A673 (cell line): Measurements from ENCODE around the gene CPAMD8. TPM values are rescaled to one million over a fixed set of nuclear protein-coding genes. Genes with fewer than 3 reads are reported as not detected.

Source experiments
- BruUV-seq: library from RNA; stranded (reverse); fragments of 400-500 nt; replicated peaks from 2 replicates; lab custom pipeline; 2021; lab: Mats Ljungman, UMichigan
- CTCF ChIA-PET: fragments of 300-600 bp; sonication (Branson Sonifier 250); formaldehyde crosslinking; loops from one replicate; lab custom pipeline; 2022; ENCODE audit warnings: antibody characterized with exemption; lab: Charles Lee
- POLR2A ChIA-PET: fragments of 300-600 bp; sonication (Branson Sonifier 250); formaldehyde crosslinking; loops from one replicate; lab custom pipeline; 2022; ENCODE audit warnings: antibody characterized with exemption; ENCODE audit not compliant: low non-redundant PET; lab: Charles Lee
- DNase-seq: peaks from one replicate; pipeline ENCODE4 v3.0.0-alpha.2; 2015; ENCODE audit warnings: low spot score
- H3K27ac ChIP-seq: fragments of 200-600 bp; sonication (generic); 2 replicates; pipeline ENCODE4 v1.5.1; 2016; ENCODE audit warnings: mixed run types, low read depth, mild to moderate bottlenecking, mixed read lengths, antibody characterized with exemption, low read length; ENCODE audit not compliant: poor library complexity, severe bottlenecking
- H3K27me3 ChIP-seq: fragments of 200-600 bp; sonication (generic); replicated peaks from 2 replicates; pipeline ENCODE4 v1.6.1; 2017; ENCODE audit warnings: mixed run types, low read depth, mild to moderate bottlenecking, mixed read lengths, antibody characterized with exemption, low read length; ENCODE audit not compliant: insufficient read depth, poor library complexity
- H3K36me3 ChIP-seq: fragments of 200-600 bp; sonication (generic); 2 replicates; pipeline ENCODE4 v1.6.1; 2016; ENCODE audit warnings: mixed run types, mild to moderate bottlenecking, mixed read lengths, antibody characterized with exemption, low read length; ENCODE audit not compliant: insufficient read depth, poor library complexity, severe bottlenecking
- H3K4me1 ChIP-seq: fragments of 200-600 bp; sonication (generic); 2 replicates; pipeline ENCODE4 v1.6.1; 2017; ENCODE audit warnings: mixed run types, mild to moderate bottlenecking, mixed read lengths, antibody characterized with exemption, low read length; ENCODE audit not compliant: insufficient read depth, poor library complexity, severe bottlenecking
- H3K4me3 ChIP-seq: fragments of 200-600 bp; sonication (generic); 2 replicates; pipeline ENCODE4 v1.5.1; 2016; ENCODE audit warnings: low read depth, mixed run types, mild to moderate bottlenecking, mixed read lengths, low read length; ENCODE audit not compliant: poor library complexity, severe bottlenecking
- H3K9me3 ChIP-seq: fragments of 200-600 bp; sonication (generic); 2 replicates; pipeline ENCODE4 v1.6.1; 2016; ENCODE audit warnings: mixed run types, low read depth, mild to moderate bottlenecking, mixed read lengths, antibody characterized with exemption, low read length; ENCODE audit not compliant: poor library complexity, severe bottlenecking
- EZH2 ChIP-seq: fragments of 200-600 bp; sonication (generic); IDR thresholded peaks from 2 replicates; pipeline ENCODE4 v1.6.1; 2017; ENCODE audit warnings: borderline replicate concordance, low read depth, mild to moderate bottlenecking, mixed read lengths, antibody characterized with exemption, low read length; ENCODE audit not compliant: poor library complexity, severe bottlenecking
- intact Hi-C: fragments of 100-400 bp; cut with micrococcal nuclease; formaldehyde crosslinking; loops from one replicate; pipeline ENCODE4 v1.10.0; 2022; ENCODE audit not compliant: unreplicated experiment
- total RNA-seq: library from RNA; stranded (reverse); gene quantifications from 2 replicates; pipeline ENCODE4 v1.2.3, GENCODE V29; 2021
- TF ChIP-seq, protein P1 (sequence below): fragments of 300-800, 200-600 bp; sonication (generic); conservative IDR thresholded peaks from 2 replicates; pipeline ENCODE4 v1.5.1; 2017; ENCODE audit warnings: low read depth, mild to moderate bottlenecking, antibody characterized with exemption, low read length, moderate library complexity, mixed read lengths

CPAMD8 gene
- total RNA-seq, 1 experiment from 2014 or later: 0.82 TPM

DNA sequence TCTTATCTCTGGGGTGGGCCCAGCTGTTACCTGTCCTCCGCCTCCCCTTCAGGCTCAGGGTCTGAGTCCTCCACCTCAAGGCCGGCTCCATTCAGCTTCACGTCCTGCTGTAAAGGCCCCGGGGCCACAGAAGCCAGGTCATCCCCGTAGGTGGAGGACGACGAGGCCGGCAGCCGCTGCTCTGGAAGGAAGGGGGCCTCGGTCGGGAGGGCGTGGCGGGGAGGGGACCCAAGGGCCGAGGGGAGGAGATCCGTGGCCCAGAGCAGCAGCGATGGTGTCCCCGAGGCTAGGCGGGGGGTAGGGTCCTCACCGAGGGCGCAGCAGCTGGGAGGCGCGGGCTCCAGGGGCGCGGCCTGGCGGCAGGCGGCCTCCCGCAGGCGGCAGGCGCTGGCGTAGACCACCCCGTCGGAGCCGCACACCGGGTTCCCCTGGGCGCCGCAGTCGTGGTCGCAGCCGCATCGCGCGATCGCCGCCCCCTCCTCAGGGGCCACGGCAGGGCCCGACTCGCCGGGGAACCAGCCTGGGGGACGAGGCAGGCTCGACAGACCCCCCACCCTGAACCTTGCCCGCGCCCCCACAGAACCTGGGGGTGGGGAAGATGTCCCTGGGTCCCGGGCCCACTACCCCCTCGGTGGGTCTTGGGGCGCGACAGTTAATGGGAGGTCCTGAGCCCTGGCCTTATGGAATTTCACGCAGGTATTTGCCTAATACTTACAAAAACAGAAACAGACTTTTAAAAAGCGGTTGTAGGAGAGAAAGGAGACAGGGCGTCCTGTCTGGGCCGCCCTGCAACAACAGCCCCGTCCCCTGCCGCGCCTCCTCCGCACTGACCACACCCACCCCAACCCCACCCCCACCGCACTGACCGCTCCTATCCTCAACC, 130.2 kb downstream of the CPAMD8 start:
- H3K9me3 ChIP-seq: no peaks in the 10 kb centered on the region
- DNase-seq: no peak
- H3K4me1 ChIP-seq: peaks cover 11% of the 10 kb centered on the region
- BruUV-seq: no TSS peak
- intact Hi-C loops: no loop called here
- peak overlapping the region; percentile 51 for H3K4me3 ChIP-seq
- H3K27me3 ChIP-seq: no peaks in the 10 kb centered on the region
- no peak for TF ChIP-seq EZH2
- TF ChIP-seq, protein P1, sequence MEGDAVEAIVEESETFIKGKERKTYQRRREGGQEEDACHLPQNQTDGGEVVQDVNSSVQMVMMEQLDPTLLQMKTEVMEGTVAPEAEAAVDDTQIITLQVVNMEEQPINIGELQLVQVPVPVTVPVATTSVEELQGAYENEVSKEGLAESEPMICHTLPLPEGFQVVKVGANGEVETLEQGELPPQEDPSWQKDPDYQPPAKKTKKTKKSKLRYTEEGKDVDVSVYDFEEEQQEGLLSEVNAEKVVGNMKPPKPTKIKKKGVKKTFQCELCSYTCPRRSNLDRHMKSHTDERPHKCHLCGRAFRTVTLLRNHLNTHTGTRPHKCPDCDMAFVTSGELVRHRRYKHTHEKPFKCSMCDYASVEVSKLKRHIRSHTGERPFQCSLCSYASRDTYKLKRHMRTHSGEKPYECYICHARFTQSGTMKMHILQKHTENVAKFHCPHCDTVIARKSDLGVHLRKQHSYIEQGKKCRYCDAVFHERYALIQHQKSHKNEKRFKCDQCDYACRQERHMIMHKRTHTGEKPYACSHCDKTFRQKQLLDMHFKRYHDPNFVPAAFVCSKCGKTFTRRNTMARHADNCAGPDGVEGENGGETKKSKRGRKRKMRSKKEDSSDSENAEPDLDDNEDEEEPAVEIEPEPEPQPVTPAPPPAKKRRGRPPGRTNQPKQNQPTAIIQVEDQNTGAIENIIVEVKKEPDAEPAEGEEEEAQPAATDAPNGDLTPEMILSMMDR: no peak
- H3K36me3 ChIP-seq: no peaks in the 10 kb centered on the region
- H3K27ac ChIP-seq: no peak overlapping the region
- ChIA-PET POLR2A (no interaction called here), CTCF (no interaction called here)

DNA sequence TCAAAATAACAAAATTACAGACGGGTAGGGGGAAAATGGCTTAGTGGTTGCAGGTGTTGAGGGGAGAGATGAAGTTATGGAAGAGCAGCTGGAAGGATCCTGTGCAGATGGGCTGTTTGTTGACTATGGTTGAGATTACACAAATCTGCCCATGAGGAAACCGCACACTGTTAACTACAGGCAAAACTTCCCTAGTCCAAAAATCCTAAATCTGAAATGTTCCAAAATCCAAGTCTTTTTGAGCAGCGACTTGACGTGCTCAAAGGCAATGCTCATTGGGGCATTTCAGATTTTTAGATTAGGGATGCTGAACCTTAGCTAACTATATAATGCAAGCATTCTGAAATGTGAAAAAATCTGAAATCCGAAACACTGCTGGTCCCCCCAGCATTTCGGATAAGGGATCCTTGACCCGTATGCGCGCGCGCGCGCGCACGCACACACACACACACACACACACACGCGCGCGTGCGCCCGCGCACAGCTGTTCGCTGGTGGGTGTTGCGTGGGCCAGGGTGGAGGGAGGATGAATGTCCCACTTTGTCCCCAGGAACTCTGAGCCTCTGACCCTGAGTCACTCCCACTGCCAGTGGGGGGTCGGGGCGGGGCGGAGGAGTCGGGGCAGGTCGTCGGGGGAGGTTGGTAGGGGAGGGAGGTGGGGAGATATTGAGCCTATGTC, 131.0 kb downstream of the CPAMD8 start:
- TF ChIP-seq EZH2: no peak
- TF ChIP-seq, protein P1: no peak
- Histone ChIP-seq H3K4me3 (peak overlapping the region; percentile 51), H3K4me1 (peaks cover 11% of the 10 kb centered on the region), H3K9me3 (no peaks in the 10 kb centered on the region), H3K27ac (no peak overlapping the region), H3K36me3 (no peaks in the 10 kb centered on the region), H3K27me3 (no peaks in the 10 kb centered on the region)
- ChIA-PET CTCF (no interaction called here), POLR2A (no interaction called here)
- no peak for DNase-seq
- intact Hi-C loops: no loop called here
- no TSS peak for BruUV-seq

DNA sequence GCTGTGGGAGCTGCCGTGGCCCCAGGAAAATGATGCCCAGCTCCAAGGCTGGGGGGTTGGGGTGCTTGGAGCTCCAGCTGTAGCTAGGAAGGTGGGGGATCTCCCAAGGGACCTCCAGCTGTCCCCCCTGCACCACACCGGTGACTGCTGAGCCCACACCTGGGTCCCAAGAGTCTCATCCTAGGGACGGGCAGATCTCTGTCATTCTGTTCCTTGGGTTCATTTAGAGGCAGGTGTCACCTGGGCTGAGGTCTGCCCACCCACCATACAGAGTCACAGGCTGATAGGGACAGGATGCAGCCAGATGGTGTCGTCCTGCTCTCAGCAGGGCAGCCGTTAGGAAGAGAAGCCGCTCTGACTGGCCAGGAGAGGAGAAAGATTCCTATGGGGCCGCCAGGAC, 132.5 kb downstream of the CPAMD8 start:
- no peak overlapping the region for H3K4me3 ChIP-seq
- intact Hi-C loops: no loop called here
- H3K27ac ChIP-seq: no peak overlapping the region
- no peak for DNase-seq
- ChIA-PET CTCF (no interaction called here), POLR2A (interaction anchor here (0.8 kb wide), 1 partner anchor 1946 kb away, joined by 3 read pairs; no protein-coding TSS in a partner anchor)
- H3K9me3 ChIP-seq: no peaks in the 10 kb centered on the region
- no peaks in the 10 kb centered on the region for H3K36me3 ChIP-seq
- BruUV-seq: no TSS peak
- TF ChIP-seq, protein P1: no peak
- no peak for TF ChIP-seq EZH2
- H3K27me3 ChIP-seq: no peaks in the 10 kb centered on the region
- peaks cover 11% of the 10 kb centered on the region for H3K4me1 ChIP-seq
